ENCODE results near the gene SULT4A1. TPM values are rescaled to one million over a fixed set of nuclear protein-coding genes. Genes with fewer than 3 reads are reported as not detected.

Gene SULT4A1
- total and polyA plus RNA-seq, 2 experiments from 2014 or later: 4.7 to 5.2 TPM

DNA sequence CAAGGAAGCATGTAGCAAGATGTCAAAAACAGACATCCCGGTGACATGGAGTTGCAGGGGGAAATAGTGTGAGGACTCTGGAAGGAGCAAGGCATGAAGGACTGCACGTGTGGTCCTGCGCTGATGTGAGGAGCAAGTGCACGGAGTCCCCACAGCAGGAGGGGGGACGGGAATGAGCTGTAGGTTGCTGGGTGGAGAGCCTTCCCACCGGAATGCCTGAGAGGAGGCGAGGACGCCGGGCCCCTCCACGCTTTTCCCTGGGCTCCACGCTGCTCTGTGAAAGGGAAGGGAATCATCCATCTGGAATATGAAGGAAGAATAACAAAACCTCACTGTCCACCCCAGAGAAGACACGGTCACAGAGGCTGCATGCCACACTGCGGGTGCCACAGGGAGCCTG lies 26.6 kb downstream of the SULT4A1 start:
- Mint-ChIP-seq H3K4me1 (peaks cover 7% of the 10 kb centered on the region), H3K4me3 (no peak overlapping the region), H3K27ac (no peak overlapping the region), H3K9me3 (no peaks in the 10 kb centered on the region; the same call in 2 of the 3 replicates), H3K27me3 (ENCODE audit: insufficient read depth, low read depth, poor library complexity) (peaks cover 19% of the 10 kb centered on the region), H3K36me3 (ENCODE audit: low read depth) (peaks cover 16% of the 10 kb centered on the region; the same call in 2 of the 3 replicates)
- Histone ChIP-seq H3K79me2 (replicated peaks; ENCODE audit: insufficient read depth) (peaks cover 4% of the 10 kb centered on the region; the same call in 1 of the 2 replicates), H3K4me1 (ENCODE audit: insufficient read depth) (no peaks in the 10 kb centered on the region), H4K20me1 (replicated peaks; ENCODE audit: insufficient read depth) (no peaks in the 10 kb centered on the region; the same call in 1 of the 2 replicates), H3K27ac (ENCODE audit: low read depth) (no peak overlapping the region), H3K9me2 (ENCODE audit: insufficient read depth) (no peaks in the 10 kb centered on the region), H3K27me3 (ENCODE audit: insufficient read depth) (no peaks in the 10 kb centered on the region), H3K4me3 (no peak overlapping the region), H3K4me2 (no peak overlapping the region), H3K36me3 (ENCODE audit: insufficient read depth) (no peaks in the 10 kb centered on the region), H2AFZ (no peak overlapping the region), H3F3A (replicated peaks; ENCODE audit: low read depth) (no peaks in the 10 kb centered on the region)
- no peak for DNase-seq (ENCODE audit: low spot score)
- ATAC-seq: no peak
- TF ChIP-seq, protein P1, sequence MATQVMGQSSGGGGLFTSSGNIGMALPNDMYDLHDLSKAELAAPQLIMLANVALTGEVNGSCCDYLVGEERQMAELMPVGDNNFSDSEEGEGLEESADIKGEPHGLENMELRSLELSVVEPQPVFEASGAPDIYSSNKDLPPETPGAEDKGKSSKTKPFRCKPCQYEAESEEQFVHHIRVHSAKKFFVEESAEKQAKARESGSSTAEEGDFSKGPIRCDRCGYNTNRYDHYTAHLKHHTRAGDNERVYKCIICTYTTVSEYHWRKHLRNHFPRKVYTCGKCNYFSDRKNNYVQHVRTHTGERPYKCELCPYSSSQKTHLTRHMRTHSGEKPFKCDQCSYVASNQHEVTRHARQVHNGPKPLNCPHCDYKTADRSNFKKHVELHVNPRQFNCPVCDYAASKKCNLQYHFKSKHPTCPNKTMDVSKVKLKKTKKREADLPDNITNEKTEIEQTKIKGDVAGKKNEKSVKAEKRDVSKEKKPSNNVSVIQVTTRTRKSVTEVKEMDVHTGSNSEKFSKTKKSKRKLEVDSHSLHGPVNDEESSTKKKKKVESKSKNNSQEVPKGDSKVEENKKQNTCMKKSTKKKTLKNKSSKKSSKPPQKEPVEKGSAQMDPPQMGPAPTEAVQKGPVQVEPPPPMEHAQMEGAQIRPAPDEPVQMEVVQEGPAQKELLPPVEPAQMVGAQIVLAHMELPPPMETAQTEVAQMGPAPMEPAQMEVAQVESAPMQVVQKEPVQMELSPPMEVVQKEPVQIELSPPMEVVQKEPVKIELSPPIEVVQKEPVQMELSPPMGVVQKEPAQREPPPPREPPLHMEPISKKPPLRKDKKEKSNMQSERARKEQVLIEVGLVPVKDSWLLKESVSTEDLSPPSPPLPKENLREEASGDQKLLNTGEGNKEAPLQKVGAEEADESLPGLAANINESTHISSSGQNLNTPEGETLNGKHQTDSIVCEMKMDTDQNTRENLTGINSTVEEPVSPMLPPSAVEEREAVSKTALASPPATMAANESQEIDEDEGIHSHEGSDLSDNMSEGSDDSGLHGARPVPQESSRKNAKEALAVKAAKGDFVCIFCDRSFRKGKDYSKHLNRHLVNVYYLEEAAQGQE (IDR thresholded peaks at IDR 0.05; ENCODE audit: unreplicated experiment): no peak
- TF ChIP-seq STAT1 (IDR thresholded peaks at IDR 0.05; ENCODE audit: unreplicated experiment) (no peak), ZNF114 (CRISPR knock-in tag; IDR thresholded peaks at IDR 0.05) (no peak), ZNF331 (CRISPR knock-in tag; IDR thresholded peaks at IDR 0.05; ENCODE audit: low read depth) (no peak), JUNB (IDR thresholded peaks at IDR 0.05; ENCODE audit: unreplicated experiment) (no peak), NANOG (IDR thresholded peaks at IDR 0.05; ENCODE audit: borderline replicate concordance) (no peak), EZH2 (IDR thresholded peaks at IDR 0.05; ENCODE audit: low read depth, unreplicated experiment) (no peak)

DNA sequence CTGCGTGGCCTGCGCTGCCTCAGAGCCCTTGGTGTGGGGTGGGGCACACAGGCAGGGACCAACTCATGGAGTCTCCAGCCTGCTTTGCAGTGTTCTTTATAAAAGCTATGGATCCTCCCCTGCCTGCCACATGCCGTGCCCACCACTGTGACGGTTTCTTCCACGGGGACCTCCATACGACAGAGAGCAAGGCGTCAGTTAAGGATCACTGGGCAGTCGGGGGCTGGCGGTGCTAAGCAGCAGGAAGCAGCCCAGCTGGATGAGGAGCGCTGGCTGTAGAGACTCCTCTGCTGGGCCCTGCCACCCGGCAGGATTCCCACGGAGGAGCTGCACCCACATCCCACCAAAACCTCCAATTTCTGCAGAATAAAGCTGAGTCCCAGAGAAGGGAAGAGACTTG lies 27.1 kb downstream of the SULT4A1 start:
- no peaks in the 10 kb centered on the region for H3K36me3 ChIP-seq (ENCODE audit: insufficient read depth)
- H3F3A ChIP-seq (replicated peaks; ENCODE audit: low read depth): no peaks in the 10 kb centered on the region
- H3K79me2 ChIP-seq (replicated peaks; ENCODE audit: insufficient read depth): peaks cover 4% of the 10 kb centered on the region; the same call in 1 of the 2 replicates
- peaks cover 16% of the 10 kb centered on the region; the same call in 2 of the 3 replicates for H3K36me3 Mint-ChIP-seq (ENCODE audit: low read depth)
- H3K27ac Mint-ChIP-seq: no peak overlapping the region
- H3K4me1 ChIP-seq (ENCODE audit: insufficient read depth): no peaks in the 10 kb centered on the region
- peaks cover 7% of the 10 kb centered on the region for H3K4me1 Mint-ChIP-seq
- H3K27me3 ChIP-seq (ENCODE audit: insufficient read depth): no peaks in the 10 kb centered on the region
- H3K27ac ChIP-seq (ENCODE audit: low read depth): no peak overlapping the region
- H3K4me2 ChIP-seq: no peak overlapping the region; the same call in 1 of the 2 replicates
- no peak overlapping the region for H3K4me3 ChIP-seq
- no peak overlapping the region for H2AFZ ChIP-seq
- H3K9me3 Mint-ChIP-seq: no peaks in the 10 kb centered on the region; the same call in 2 of the 3 replicates
- no peak for DNase-seq (ENCODE audit: low spot score)
- no peaks in the 10 kb centered on the region; the same call in 1 of the 2 replicates for H4K20me1 ChIP-seq (replicated peaks; ENCODE audit: insufficient read depth)
- ATAC-seq: peak; percentile 26
- H3K9me2 ChIP-seq (ENCODE audit: insufficient read depth): no peaks in the 10 kb centered on the region
- H3K27me3 Mint-ChIP-seq (ENCODE audit: insufficient read depth, low read depth, poor library complexity): peaks cover 19% of the 10 kb centered on the region
- no peak overlapping the region for H3K4me3 Mint-ChIP-seq
- TF ChIP-seq EZH2 (IDR thresholded peaks at IDR 0.05; ENCODE audit: low read depth, unreplicated experiment): no peak
- no peak for TF ChIP-seq CREB1 (CRISPR knock-in tag; IDR thresholded peaks at IDR 0.05; ENCODE audit: low read depth)
- TF ChIP-seq, protein P1 (IDR thresholded peaks at IDR 0.05; ENCODE audit: unreplicated experiment): no peak
- TF ChIP-seq EZH2phosphoT487 (IDR thresholded peaks at IDR 0.05; ENCODE audit: unreplicated experiment): no peak
- no peak for TF ChIP-seq ZNF331 (CRISPR knock-in tag; IDR thresholded peaks at IDR 0.05; ENCODE audit: low read depth)
- no peak for TF ChIP-seq NANOG (IDR thresholded peaks at IDR 0.05; ENCODE audit: borderline replicate concordance)
- TF ChIP-seq STAT1 (IDR thresholded peaks at IDR 0.05; ENCODE audit: unreplicated experiment): no peak
- TF ChIP-seq ZNF114 (CRISPR knock-in tag; IDR thresholded peaks at IDR 0.05): no peak
- TF ChIP-seq JUNB (IDR thresholded peaks at IDR 0.05; ENCODE audit: unreplicated experiment): no peak

Data from GM23338 (cell line).